Kidney (tissue), 14 donors: Measurements from ENCODE around the gene CHRD. TPM values are rescaled to one million over a fixed set of nuclear protein-coding genes. Genes with fewer than 3 reads are reported as not detected.

Source experiments
- DNase-seq, 5 donors: peaks; one replicate each; pipeline ENCODE4 v3.0.0-alpha.2; 2013 to 2020
- FAIRE-seq: peaks from 2 replicates; lab custom pipeline; 2012; peaks lifted over from hg19 to GRCh38; lab: Jason Lieb, UNC
- H3K27ac ChIP-seq, 2 donors: one replicate each; pipeline ENCODE4 v1.7.0; 2013; ENCODE audit warnings: low read depth in 2 of 2, low read length in 2 of 2, inconsistent platforms in 1 of 2
- H3K27me3 ChIP-seq: one replicate; pipeline ENCODE4 v1.7.1; 2013; ENCODE audit warnings: low read length, inconsistent platforms; ENCODE audit not compliant: control insufficient read depth, insufficient read depth
- H3K36me3 ChIP-seq, 3 donors: one replicate each; pipeline versions ENCODE4 v1.7.0 to v1.7.1; 2013; ENCODE audit warnings: low read length in 3 of 3, control low read depth in 1 of 3, inconsistent platforms in 1 of 3; ENCODE audit not compliant: insufficient read depth in 3 of 3, control insufficient read depth in 2 of 3
- H3K4me1 ChIP-seq, 3 donors: one replicate each; pipeline versions ENCODE4 v1.7.0 to v1.7.1; 2013; ENCODE audit warnings: low read length in 3 of 3, inconsistent platforms in 1 of 3, low read depth in 1 of 3; ENCODE audit not compliant: control insufficient read depth in 2 of 3, insufficient read depth in 2 of 3
- H3K4me3 ChIP-seq, 3 donors: one replicate each; pipeline versions ENCODE4 v1.7.0 to v1.8.1; 2013; ENCODE audit warnings: low read length in 3 of 3, control low read depth in 1 of 3, inconsistent platforms in 1 of 3
- H3K9ac ChIP-seq, 3 donors: one replicate each; pipeline versions ENCODE4 v1.7.0 to v1.7.1; 2013; ENCODE audit warnings: low read length in 3 of 3, control low read depth in 1 of 3, inconsistent platforms in 1 of 3
- H3K9me3 ChIP-seq, 3 donors: one replicate each; pipeline versions ENCODE4 v1.7.0 to v1.7.1; 2013; ENCODE audit warnings: low read length in 3 of 3, control low read depth in 1 of 3, inconsistent platforms in 1 of 3; ENCODE audit not compliant: control insufficient read depth in 2 of 3, insufficient read depth in 1 of 3
- CTCF ChIP-seq: IDR thresholded peaks from 3 replicates; pipeline ENCODE4 v1.5.1; 2012; ENCODE audit warnings: mild to moderate bottlenecking, moderate library complexity, borderline replicate concordance; ENCODE audit not compliant: insufficient read depth; ENCODE audit errors: extremely low read depth
- intact Hi-C: fragments of 100-400 bp; cut with DNase I; formaldehyde crosslinking; loops from one replicate; pipeline ENCODE4 v1.11.1; 2022
- polyA plus RNA-seq: library from polyadenylated mRNA; stranded (reverse); fragments of 350-450 nt; fragmentation: Illumina TruSeq; extraction: RNeasy Lipid Tissue Mini Kit (QIAGEN cat#74804); gene quantifications from one replicate; pipeline ENCODE4 v1.2.3, GENCODE V29; 2014; ENCODE audit warnings: low read depth, low replicate concordance; ENCODE audit not compliant: insufficient read depth
- total RNA-seq: library from RNA; stranded (reverse); fragmentation: NEBNext Ultra II Directional; extraction: Animal tissue kit (Norgen Biotek cat#: 25700); gene quantifications from one replicate; pipeline ENCODE4 v1.2.1, GENCODE V29; 2021
- donor health status: control.
- donor health status: control.
- donor health status: control.
- donor health status: control.
- donor health status: control.
- donor health status: DM: yes; HTN: yes; CAD: no.
- donor health status: Normal renal cell carcinoma (clear cell type).

The CHRD gene
- total and polyA plus RNA-seq, 2 donors from 2014 or later, result 16.8 to 18.6 TPM

DNA sequence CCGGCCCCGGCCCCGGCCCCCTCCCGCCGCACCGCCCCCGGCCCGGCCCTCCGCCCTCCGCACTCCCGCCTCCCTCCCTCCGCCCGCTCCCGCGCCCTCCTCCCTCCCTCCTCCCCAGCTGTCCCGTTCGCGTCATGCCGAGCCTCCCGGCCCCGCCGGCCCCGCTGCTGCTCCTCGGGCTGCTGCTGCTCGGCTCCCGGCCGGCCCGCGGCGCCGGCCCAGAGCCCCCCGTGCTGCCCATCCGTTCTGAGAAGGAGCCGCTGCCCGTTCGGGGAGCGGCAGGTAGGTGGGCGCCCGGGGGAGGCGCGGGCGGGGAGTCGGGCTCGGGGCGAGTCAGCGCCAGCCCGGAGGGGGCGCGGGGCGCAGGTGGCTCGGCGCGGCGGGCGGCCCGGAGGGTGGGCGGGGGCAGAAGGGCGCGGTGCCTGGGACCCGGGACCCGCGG, 352 bp downstream of the CHRD start:
- H3K9ac ChIP-seq, result no peak overlapping the region
- H3K27ac ChIP-seq, result no peak overlapping the region
- no peaks in the 10 kb centered on the region for H3K9me3 ChIP-seq
- peaks cover 2 to 24% (median 4%) of the 10 kb centered on the region in 3 donors for H3K4me1 ChIP-seq
- FAIRE-seq, result no peak
- H3K4me3 ChIP-seq, result peak overlapping the region in 1 of 3 donors; percentile 49
- no peak for TF ChIP-seq CTCF
- intact Hi-C loops, result no loop called here
- H3K27me3 ChIP-seq, result peaks cover 4% of the 10 kb centered on the region
- DNase-seq, result peak; percentile 72 to 93 (median 85)
- no peaks in the 10 kb centered on the region for H3K36me3 ChIP-seq

- no peaks in the 10 kb centered on the region for H3K9me3 ChIP-seq
- peak overlapping the region in 1 of 3 donors; percentile 31 for H3K9ac ChIP-seq
- H3K27me3 ChIP-seq, result peaks cover 4% of the 10 kb centered on the region
- intact Hi-C loops, result no loop called here
- DNase-seq (peak in 2 of 5 donors; percentile 23 to 75), FAIRE-seq (no peak)
- peak overlapping the region; percentile 31 to 60 (median 49) for H3K4me3 ChIP-seq
- peaks cover 2 to 24% (median 4%) of the 10 kb centered on the region in 3 donors for H3K4me1 ChIP-seq
- no peak overlapping the region for H3K27ac ChIP-seq
- no peak for TF ChIP-seq CTCF
- no peaks in the 10 kb centered on the region for H3K36me3 ChIP-seq
Measured at GRCh38 chr3:184380627-184381260, 890 bp downstream of the CHRD start.

- no peak overlapping the region for H3K9ac ChIP-seq
- peaks cover 2 to 24% (median 4%) of the 10 kb centered on the region in 3 donors for H3K4me1 ChIP-seq
- no peaks in the 10 kb centered on the region for H3K9me3 ChIP-seq
- intact Hi-C loops, result no loop called here
- no peak overlapping the region for H3K27ac ChIP-seq
- FAIRE-seq (no peak), DNase-seq (peak in 4 of 5 donors; percentile 37 to 84 (median 54))
- peaks cover 4% of the 10 kb centered on the region for H3K27me3 ChIP-seq
- peak overlapping the region in 1 of 3 donors; percentile 49 for H3K4me3 ChIP-seq
- H3K36me3 ChIP-seq, result no peaks in the 10 kb centered on the region
- no peak for TF ChIP-seq CTCF
Measured at GRCh38 chr3:184381261-184382224, 1.7 kb downstream of the CHRD start.
